NCI-H345 (cell line): Measurements from ENCODE around the gene SNAP47.
A peak's percentile ranks its signal among the peaks of the same experiment; 100 is the strongest.

Experiments
- DNase-seq: peaks from one replicate; lab custom pipeline; 2025; lab: John Stamatoyannopoulos, UW

The SNAP47 gene

DNA sequence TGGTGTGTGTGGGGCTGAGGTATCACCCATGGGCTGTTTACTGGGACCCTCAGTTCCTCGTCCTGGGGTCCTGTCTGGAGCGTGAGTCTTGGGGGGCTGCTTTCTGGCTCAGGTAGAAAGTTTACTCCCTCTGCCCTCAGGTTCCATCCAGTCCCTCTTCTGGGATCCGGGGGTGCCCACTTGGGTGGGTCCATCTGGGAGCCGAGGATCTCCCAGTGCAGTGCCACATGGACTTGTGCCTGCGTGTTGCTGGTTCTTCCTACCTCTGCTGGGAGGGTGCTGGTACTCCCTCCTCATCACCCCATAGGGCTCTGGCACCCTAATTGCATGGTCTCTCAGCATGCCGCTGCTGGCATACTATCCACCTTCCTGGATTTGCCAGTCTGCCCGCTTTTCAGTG lies 14.0 kb downstream of the SNAP47 start:
- no peak for DNase-seq

DNA sequence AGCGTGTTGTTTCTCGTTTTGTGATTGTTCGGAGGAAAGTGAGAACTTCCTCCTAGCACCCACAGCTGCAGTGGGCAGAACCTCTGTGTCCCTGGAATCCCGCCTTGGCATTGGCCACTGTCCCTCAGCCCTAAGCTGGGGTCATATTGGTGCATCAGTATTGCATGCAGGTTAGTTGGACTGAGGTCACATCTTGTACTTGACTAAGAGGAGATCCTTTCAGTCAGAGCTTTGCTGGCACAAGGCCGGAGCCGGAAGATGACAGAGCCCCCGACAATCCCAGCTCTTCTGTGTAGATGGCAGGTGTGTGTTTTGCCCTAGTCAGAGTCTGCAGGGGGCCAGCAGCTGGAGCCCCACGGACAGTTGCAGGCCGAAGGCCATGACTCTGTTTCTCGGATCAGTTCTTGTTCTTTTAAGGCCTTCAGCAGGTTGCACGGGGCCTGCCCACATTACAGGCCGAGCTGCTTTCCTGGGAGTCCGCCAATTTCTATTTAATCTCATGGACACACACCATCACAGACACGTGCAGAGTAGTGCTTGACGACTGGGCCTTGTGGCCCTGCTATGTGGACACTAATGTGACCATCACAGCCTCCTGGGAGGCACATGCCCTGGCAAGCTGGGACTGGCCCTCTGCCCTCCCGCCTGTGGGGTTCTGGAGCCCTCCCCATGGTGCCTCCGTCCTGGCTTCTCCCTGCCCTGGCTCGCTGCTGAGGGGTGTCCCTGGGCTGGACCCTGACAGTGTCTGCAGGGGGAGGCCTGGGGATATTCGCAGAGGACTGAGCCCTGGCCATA lies 14.9 kb downstream of the SNAP47 start:
- DNase-seq, result no peak

DNA sequence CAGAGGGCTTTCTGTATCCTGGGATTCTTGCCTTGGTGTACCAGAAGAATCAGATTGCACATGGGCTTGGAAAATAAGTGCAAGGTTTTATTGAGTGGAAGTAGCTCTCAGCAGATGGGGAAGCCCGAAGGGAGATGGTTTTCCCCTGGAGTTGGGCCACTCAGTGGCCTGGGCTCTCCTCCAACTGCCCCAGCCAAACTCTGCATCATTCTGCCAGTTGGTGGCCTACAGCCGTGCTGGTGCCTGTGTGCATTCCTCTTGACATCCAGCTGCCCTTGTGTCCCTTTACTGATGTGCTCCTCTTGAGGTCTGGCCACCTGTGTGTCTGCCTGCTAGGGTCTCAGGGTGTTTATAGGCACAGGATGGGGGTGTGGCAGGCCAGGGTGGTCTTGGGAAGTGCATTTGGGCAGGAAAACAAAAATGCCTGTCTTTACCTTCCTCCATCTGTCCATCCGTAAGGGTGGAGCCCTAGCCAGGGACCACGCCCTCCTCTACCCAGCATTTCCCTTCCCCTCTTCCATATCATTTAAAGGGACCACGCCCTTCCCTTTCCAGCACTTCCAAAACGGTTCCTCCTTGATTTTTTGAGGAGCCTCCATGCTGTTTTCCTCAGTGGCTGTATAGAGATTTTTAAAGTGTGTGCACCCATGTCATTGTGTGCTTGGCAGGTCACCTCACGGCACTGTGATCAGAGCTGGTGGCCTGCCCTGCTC lies 18.9 kb downstream of the SNAP47 start:
- DNase-seq, result no peak

DNA sequence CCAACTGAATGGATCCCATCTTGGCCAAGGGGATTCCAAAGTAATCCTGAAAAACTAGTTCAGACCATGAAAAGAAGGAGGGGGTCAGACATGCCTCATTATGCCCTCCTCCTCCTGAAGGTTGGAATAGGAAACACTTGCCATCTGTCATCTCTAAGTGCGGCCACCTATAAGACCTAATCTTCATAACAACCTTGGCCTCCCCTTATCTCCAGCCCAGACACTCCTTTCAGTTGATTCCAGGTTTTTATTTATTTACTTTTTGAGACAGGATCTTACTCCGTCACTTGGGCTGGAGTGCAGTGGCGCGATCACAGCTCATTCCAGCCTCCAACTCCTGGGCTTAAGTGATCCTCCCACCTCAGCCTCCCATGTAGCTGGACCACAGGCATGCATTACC lies 19.7 kb downstream of the SNAP47 start:
- DNase-seq, result no peak

DNA sequence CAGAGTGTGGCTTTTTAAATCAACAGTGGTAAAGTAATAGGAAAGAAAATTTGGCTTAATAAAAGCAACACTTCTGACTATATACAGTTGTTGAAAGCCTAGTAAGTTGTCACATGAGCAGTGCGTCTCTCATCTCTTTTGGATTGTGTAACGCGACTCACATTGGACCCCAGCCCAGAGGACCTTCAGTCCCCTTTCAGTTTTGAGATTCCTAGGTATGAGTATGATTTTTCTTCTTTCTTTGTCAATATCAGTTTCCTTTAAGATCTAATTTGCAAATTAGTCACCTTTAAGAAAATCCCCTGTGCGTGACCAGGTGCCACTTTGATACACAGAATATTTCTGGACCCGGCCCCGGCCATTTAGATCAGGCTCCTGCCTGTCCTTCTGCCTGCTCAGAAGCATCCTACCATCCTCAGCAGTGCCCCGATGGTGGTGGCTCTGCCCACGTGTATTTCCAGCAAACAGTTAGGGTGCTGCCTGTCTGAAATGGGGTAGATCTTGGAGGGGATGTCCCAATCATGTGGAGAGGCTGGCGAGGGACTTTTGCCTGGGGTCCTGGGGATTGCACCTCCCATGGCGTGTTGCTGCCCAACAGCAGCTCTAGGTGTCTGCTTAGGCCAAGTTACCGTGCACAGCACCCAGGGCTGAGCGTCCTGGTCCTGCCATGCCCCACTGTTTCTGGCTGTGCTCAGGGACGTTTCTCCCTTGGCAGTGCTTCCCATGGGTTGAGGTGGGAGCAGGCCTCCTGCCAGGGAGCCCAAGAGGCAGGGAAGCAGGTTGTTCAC lies 21.1 kb downstream of the SNAP47 start:
- no peak for DNase-seq

DNA sequence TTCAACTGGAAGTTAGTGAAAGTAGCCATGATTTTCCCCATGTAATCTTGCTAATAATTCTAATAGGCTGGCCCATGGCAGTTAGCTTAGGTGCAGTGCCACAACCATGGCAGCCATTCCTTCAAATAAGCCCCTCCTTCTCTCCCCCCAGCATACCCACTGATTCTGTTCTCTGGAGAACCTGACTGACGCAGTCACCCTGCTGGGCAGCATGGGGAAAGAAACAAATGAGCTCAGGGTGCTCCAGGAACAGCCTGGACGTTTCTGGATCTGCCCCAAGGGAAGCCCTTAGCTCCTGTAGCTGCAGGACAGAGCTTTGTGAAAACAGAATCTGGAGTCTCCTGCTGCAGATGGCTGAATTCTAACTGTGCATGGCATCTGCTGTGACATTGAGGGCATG lies 22.5 kb downstream of the SNAP47 start:
- no peak for DNase-seq

DNA sequence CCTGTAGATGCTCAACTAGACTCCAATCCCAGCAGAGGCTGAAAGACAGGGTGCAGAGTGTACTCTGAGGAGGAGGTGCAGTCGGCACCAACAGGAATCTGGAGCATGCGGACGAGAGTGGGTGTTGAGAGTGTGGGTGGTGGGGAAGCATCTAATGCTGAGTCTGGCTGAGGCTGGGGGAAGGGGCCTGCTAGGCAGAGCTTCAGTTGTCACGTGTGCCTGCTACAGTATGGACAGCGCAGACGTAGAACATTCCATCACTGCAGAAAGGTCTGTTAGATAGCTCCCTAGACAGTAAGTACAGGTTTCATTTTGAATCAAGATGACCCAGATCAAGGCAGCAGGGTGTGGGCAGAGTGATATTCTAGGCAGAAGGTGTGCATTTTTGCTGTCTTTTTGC lies 23.1 kb downstream of the SNAP47 start:
- no peak for DNase-seq

DNA sequence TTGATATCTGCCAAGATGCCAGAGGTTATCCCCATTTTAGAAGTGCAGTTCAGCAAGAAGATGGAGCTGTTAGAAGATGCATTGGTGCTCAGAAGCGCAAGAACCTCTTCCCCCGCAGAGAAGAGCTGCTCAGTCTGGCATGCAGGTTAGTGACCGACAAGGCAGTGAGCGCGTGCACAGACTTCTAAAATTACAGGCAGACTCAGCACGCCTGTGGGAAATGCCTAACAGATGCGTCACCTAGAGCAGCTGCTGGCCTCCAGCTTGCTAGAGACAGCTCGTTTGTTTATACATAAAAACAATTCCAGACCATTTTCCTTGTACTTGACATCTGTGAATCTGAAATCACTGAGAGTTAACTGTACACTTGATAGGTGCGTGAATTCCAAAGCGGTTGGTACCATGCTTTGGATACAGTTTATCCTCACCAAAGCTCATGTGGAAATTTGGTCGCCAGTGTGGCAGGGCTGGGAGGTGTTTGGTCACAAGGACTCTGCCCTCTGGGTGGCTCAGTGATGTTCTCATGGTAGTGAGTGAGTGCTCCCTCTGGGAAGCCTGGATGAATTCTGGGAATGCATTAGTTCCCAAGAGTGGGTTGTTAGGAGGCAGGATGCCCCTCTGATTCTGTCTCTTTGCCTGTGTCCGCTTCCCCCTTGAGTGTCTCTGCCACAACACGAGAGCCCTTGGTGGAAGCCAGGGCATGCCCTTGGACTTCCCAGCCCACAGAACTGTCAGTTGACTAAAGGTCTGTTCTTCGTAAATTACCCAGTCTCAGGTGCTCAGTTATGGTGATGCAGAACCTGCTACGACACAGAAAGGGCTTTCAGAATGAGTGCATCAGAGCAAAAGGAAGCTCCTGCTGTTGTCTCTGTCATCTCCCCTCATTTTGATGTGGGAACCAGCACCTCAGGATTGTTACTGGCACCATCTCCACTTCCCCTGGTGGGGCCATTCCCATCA lies 24.4 kb downstream of the SNAP47 start:
- DNase-seq, result no peak

DNA sequence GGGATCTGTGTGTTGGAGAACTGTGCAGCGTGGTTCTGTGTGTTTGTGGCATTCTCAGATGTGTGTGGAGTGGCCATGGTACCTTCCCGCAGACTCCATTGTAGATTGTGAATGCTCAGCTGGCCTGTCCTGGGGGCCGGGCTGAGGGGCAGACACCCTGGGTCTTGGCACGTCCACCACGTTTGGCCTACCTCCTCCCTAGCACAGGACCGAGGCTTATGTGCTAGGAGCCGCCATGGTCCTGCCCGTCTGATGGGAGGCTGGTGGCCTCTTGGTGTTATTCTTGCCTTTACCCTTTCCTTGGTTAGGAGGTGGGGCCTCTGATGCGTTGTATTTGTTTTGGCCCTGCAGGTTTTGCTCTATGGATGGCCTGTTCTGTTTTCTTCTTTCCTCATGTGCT lies 25.1 kb downstream of the SNAP47 start:
- no peak for DNase-seq

DNA sequence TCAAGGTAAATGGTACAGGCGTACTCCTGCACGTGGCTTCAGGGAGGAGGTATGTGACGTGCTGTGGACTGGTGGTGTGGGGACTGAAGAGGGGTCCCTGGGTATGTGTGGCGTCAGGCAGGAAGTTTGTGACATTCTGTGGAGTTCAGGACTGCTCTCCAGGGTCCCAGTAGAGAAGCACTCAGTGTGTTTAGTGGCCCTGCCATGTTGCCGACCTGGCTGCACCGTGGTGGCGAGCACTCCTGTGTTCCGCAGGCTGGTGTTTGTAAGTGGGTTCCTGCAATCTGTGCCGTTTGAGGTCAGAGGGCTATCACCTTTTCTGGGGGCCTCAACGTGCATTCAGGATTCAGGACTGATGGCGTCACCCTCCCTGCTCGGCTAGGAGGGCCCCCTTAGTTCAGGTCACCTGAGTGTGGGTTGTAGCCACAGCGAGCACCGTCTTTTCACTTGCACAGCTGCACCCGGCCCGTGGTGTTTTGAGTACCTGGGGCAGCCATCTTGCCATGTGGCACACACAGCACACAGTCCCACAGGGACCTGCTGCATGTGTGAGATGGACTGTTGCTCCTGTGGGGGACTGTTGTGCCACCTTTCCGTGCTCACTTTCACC lies 26.5 kb downstream of the SNAP47 start:
- no peak for DNase-seq

DNA sequence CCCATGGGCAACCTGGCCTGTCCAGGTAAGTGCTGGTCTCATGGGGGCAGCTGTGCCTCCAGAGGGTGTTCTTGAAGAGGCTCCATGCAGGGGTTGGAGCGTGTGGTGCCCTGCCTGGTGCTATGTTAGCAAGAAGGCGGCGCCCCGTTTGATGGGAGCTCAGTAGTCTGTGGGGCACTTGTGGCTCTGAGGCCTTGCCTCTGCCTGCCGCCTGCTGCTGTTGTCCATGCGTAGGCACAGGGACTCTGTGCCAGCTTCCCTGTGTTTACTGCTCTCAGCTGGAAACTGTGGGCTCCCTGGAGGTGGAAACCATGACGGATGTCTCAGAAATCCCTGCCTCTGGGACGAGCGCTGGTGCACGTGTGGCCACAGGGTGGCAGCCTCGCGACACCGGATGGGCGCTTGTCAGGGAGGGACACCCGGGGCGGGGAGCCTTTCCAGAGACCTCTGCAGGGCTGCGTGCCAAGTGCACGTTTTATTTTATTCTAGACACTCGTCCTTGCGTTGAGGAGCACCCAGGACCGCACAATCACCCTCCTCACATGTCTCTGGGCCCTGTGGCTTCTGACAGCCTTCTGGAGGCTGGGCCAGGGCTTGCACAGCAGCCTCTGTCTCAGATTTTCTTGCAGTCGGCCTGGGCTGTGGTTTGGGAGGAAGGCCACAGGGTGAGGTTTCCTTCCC lies 27.1 kb downstream of the SNAP47 start:
- DNase-seq, result peak; percentile 98

DNA sequence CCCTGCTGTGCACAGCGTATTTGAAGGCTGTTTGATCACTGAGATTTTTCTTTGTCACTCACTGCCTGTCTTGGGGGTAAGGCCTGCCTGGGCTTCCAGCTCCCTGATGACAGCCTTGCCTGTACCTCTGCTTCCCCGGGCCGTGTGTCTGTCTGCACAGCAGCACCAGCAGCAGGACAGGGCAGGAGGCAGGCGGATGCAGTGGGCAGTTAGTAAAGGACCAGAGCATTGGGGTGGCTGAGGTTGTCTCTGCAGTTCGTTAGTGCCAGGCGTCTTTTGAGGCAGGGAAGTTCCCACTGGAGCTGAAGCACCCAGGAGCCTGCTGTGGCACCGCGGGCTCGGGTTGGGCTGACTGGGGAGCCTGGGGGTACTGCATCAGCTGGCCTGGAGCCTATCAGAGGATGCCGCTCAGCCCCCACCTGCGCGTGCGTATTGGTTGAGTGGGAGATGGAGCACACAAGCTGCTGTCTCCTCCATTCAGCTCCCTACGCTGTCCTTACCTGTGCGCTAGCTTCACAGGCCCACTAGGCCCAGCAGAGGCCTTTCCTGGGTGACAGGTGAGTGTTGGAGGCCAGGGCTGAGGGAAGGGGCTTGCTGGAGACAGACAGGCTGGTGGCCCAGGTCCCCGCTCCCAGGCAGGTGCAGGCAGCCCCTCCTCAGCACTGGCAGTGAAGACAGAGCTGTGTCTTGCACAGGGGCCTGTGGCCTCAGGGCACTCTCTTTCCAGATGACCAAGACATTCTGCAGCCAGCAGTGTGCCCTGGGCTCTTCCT lies 28.2 kb downstream of the SNAP47 start:
- DNase-seq, result peak; percentile 43

DNA sequence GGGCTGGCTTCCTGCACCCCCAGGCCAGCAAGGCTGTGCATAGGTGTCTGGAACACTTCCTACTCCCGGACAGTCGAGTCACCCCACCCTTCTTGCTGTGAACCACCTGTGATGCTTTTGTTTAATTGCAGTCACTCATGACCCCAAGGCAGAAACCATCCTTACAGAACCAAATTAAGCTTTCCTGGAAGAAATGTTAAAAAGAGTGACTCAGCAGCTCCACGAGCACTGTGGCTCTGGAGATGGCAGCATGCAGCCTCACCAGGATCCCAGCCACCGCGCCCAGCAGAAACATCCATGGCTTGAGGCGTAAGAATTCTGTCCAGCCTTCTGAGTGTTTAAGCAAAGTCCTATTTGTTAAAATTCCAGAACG lies 28.8 kb downstream of the SNAP47 start:
- no peak for DNase-seq

DNA sequence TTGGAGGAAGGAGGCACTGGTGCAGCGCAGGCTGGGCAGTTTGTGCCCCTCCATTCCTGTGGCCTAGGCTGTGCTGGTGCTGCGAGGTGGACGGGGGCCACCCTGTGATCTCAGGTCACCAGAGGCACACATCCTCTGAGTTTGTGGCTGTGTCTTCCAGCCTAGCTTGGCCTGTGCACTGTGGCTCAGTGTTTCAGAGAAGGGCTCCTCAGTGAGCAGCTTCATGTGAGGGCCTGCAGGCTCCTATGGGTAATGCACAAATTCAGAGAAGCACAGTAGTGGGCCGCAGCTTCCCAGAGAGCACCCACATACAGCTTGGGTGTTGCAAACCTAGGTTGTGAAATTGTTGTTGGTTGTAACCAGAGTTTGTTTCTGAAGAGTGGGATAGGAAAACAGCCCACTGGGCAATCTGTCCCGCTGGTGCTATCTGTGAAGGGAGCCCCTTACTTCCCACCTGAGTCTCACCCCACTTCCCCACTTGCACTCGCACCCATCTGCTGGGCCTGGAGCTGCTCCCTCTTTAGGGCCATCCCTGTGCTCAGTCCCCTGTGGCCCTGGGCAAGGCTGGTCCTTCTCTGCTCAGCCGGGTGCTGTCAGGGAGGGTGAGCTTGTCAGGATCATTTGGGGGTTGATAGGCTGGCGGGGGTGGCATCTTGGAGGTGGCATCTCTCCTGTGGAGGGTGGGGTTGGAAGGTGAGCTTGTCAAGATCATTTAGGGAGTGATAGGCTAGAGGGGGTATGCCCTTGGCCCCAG lies 30.2 kb downstream of the SNAP47 start:
- DNase-seq, result no peak

DNA sequence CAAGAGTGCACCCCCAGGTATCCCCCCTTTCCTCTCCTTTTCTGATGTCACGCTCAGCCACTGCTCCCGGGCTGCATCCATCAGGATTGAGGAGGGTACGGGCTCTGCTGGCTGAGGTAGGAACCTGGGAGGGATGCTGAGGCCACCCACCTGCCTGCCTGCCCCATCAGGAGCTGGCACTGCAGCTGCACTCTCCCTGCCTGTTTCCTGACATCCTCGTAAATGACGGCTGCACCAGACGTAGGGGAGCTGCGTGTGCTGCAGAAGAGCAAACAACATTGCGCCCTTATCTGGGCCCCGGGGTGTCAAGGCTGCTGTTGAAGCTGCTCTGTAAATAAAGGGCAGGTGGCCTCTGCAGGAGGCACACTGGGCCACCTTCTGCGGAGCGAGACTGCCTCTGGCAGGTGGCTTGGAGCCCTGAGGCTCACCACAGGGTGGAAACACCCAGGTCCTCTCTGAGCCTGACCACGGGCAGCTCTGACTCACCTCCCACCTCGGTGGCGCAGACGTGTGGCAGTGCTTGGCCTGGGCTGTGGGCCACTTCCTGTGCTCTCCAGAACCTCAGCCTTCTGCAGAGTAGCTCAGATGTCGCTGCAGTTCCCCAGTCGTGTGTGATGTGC lies 30.9 kb downstream of the SNAP47 start:
- DNase-seq, result peak; percentile 97

DNA sequence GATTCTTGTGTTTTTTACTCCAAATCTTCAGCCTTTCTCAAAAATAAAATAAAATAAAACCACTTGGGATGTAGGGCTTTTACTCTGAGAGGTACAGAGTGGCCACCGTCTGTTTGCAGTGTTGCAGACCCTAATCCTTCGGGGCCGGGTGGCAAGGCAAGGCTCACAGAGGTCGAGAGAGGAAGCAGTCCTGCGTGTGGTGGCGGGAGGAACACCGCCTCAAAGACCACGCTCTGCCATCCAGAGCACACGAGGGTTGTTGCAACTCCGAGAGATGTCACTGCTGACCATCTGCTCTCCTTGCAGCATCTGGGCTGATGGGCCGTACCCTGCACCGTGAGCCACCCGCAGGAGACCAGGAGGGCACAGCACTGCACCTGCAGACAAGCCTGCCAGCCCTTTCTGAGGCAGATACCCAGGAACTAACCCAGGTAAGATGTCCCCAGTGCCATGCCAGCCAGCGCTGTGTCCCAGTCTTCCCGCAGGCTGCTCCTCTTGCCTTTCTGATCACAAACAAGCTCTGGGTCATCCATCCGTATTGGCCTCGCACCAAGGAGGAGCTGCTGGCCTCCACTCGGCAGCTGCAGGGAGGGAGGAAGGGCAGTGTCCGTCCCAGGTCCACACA lies 31.5 kb downstream of the SNAP47 start:
- no peak for DNase-seq

DNA sequence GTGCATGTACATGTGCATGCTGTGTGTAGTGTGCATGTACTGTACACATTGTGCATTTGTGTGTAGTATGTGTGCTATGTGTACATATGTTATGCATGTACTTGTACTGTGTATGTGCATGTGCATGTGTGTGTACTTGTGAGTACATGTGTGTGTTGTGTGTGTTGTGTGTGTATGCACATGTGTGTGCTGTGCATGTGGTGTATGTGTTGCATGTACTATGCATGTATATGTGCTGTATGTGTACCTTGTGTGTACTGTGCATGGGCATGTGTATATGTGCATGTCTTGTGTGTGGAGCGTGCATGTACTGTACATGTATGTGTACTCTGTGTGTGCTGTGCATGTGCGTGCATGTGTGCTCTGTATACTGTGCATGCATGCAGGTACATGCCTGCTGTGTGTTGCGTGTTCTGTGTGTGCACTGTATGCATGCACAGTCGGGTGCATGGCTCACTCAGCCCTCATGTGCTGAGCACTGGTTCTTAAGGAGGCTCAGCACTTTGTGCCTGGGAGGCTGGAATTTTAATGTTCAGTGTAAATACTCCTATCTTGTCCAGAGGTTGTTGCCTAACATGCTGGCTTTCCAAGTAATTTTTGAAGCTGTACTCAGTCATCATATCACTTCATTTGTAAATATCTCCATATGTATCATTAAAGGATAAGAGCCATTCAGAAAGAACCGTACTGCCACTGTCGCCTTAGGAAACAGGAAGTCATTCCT lies 32.3 kb downstream of the SNAP47 start:
- no peak for DNase-seq

DNA sequence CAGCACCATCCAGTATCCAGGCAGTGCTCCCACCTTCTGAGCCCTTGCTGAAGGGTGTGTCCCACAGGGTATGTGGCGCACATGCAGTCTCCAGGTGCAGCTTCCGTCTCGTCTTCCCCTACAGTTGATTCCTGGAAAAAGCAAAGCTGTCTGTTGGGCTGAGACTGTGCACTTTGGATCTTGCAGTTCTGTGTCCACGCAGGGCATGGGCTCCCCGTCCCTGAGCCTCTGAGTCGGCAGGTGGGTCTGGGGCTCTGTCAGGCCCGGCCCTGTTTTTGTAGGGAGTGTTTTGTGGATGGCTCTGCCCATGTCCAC lies 32.8 kb downstream of the SNAP47 start:
- no peak for DNase-seq
